ENCODE measurements around the gene ABL1. TPM values are rescaled to one million over a fixed set of nuclear protein-coding genes. Genes with fewer than 3 reads are reported as not detected.

The ABL1 gene
- total RNA-seq, 1 donor from 2014 or later, result 30.7 TPM

DNA sequence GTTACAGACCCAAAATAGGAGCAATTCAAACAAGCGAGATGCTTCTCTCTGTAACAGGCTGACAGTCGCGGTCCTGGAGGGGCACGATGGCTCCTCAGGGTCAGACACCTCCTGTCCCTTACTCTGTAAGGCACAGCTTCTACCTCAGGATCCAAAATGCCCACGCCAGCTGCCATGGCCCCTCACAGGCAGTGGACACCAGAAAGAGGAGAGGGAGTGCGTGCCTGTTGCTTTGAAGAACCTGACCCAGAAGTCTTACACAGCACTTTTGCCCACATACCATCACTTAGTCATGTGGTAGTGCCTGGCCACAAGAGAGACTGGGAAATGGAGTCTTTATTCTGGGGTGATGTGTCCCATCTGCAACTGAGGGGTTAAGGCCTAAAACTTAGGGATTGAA, 11.6 kb upstream of the ABL1 start:
- Histone ChIP-seq H3K27me3 (ENCODE audit: low read depth) (no peaks in the 10 kb centered on the region), H3K27ac (replicated peaks) (peak overlapping the region; percentile 82), H3K36me3 (no peaks in the 10 kb centered on the region), H3K9me3 (replicated peaks) (no peaks in the 10 kb centered on the region), H3K4me3 (no peak overlapping the region), H3K4me1 (peaks cover 32% of the 10 kb centered on the region)
- DNase-seq, result no peak
- intact Hi-C loops (cut with micrococcal nuclease), result no loop called here
- TF ChIP-seq, protein P1, sequence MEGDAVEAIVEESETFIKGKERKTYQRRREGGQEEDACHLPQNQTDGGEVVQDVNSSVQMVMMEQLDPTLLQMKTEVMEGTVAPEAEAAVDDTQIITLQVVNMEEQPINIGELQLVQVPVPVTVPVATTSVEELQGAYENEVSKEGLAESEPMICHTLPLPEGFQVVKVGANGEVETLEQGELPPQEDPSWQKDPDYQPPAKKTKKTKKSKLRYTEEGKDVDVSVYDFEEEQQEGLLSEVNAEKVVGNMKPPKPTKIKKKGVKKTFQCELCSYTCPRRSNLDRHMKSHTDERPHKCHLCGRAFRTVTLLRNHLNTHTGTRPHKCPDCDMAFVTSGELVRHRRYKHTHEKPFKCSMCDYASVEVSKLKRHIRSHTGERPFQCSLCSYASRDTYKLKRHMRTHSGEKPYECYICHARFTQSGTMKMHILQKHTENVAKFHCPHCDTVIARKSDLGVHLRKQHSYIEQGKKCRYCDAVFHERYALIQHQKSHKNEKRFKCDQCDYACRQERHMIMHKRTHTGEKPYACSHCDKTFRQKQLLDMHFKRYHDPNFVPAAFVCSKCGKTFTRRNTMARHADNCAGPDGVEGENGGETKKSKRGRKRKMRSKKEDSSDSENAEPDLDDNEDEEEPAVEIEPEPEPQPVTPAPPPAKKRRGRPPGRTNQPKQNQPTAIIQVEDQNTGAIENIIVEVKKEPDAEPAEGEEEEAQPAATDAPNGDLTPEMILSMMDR (IDR thresholded peaks at IDR 0.05; ENCODE audit: borderline replicate concordance), result no peak

DNA sequence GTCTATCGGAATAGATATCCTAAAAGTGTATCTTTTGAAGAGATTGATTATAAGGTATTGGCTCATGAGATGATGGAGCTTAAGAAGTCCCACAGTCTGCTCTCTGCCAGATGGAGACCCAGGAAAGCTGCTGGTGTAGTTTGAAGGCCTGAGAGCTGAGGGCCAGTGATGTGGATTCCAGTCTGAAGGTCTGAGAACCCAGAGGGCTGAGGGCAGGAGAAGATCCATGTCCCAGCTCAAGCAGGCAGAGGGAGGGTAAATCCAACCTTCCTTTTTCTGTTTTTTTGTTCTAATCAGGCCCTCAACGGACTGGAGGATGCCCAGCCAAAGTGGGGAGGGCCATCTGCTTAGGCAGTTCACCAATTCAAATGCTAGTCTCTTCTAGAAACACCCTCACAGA, 11.0 kb upstream of the ABL1 start:
- Histone ChIP-seq H3K9me3 (replicated peaks) (no peaks in the 10 kb centered on the region), H3K27ac (replicated peaks) (peak overlapping the region; percentile 82), H3K4me1 (peaks cover 32% of the 10 kb centered on the region), H3K4me3 (no peak overlapping the region), H3K36me3 (no peaks in the 10 kb centered on the region), H3K27me3 (ENCODE audit: low read depth) (no peaks in the 10 kb centered on the region)
- DNase-seq, result no peak
- intact Hi-C loops (cut with micrococcal nuclease), result no loop called here
- TF ChIP-seq, protein P1 (IDR thresholded peaks at IDR 0.05; ENCODE audit: borderline replicate concordance), result no peak

DNA sequence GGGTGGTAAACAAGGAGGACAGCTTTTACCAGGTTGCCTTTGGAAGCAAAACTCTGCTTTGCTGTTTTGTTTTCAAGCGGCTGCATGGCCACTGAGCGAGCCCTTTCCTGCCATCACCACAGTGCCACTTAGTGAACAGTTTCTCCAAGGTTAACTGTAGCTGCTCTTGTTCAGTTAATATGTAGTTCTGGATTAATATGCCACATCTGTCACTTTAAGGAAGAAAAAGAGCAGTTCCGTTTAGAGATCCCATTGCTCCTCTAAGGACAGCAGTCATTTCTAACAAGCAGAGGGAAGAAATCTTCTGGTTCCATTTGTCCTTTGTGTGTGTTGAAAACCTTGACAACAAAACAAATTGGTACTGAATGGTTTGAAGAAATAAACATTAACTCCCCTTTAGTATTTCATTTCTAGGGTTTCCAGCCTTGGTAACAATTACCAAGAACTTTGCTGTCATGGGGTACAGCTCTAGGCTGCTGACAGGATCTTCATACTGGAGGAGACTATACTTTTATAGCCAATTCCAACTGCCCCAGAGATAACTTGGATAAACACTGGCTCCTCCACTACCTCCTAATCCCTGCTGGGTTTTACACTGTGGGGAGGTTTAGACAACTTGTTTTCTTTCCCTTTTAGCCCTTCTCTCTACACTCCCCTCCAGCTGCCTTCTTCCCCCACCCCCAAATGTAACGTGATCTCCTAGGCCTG, 10.3 kb upstream of the ABL1 start:
- DNase-seq, result no peak
- intact Hi-C loops (cut with micrococcal nuclease), result no loop called here
- peak overlapping the region; percentile 82 for H3K27ac ChIP-seq (replicated peaks)
- TF ChIP-seq, protein P1 (IDR thresholded peaks at IDR 0.05; ENCODE audit: borderline replicate concordance), result no peak
- no peaks in the 10 kb centered on the region for H3K9me3 ChIP-seq (replicated peaks)
- H3K4me1 ChIP-seq, result peaks cover 33% of the 10 kb centered on the region
- H3K36me3 ChIP-seq, result no peaks in the 10 kb centered on the region
- H3K27me3 ChIP-seq (ENCODE audit: low read depth), result no peaks in the 10 kb centered on the region
- H3K4me3 ChIP-seq, result peak overlapping the region; percentile 1

- H3K4me1 ChIP-seq, result peaks cover 38% of the 10 kb centered on the region
- TF ChIP-seq, protein P1 (IDR thresholded peaks at IDR 0.05; ENCODE audit: borderline replicate concordance), result no peak
Measured at GRCh38 chr9:130825351-130825651, 9.8 kb upstream of the ABL1 start.

GRCh38 chr9:130825809-130826208, 9.2 kb upstream of the ABL1 start:
- TF ChIP-seq, protein P1 (IDR thresholded peaks at IDR 0.05; ENCODE audit: borderline replicate concordance), result no peak
- DNase-seq, result no peak
- Histone ChIP-seq H3K9me3 (replicated peaks) (no peaks in the 10 kb centered on the region), H3K27ac (replicated peaks) (peak overlapping the region; percentile 82), H3K27me3 (ENCODE audit: low read depth) (no peaks in the 10 kb centered on the region), H3K4me3 (no peak overlapping the region), H3K4me1 (peaks cover 43% of the 10 kb centered on the region), H3K36me3 (no peaks in the 10 kb centered on the region)
- intact Hi-C loops (cut with micrococcal nuclease), result no loop called here

More at GRCh38 chr9:130825351-130825651, 9.8 kb upstream of the ABL1 start:
- Histone ChIP-seq H3K36me3 (no peaks in the 10 kb centered on the region), H3K9me3 (replicated peaks) (no peaks in the 10 kb centered on the region), H3K27me3 (ENCODE audit: low read depth) (no peaks in the 10 kb centered on the region), H3K27ac (replicated peaks) (peak overlapping the region; percentile 82), H3K4me3 (peak overlapping the region; percentile 1)
- no peak for DNase-seq
- intact Hi-C loops (cut with micrococcal nuclease), result no loop called here

Data from left ventricle myocardium inferior (tissue), 1 donor.